Karpas-422 (cell line): ENCODE measurements around the gene ANKRD44. TPM values are rescaled to one million over a fixed set of nuclear protein-coding genes. Genes with fewer than 3 reads are reported as not detected.
A peak's percentile ranks its signal among the peaks of the same experiment; 100 is the strongest.

ENCODE experiments used
- DNase-seq: peaks from one replicate; pipeline ENCODE4 v3.0.0-alpha.2; 2015
- H2AFZ ChIP-seq: fragments of 200-600 bp; sonication (generic); 2 replicates; pipeline ENCODE4 v1.6.1; 2014; ENCODE audit warnings: antibody characterized with exemption, low read length, mixed read lengths
- H3K27ac ChIP-seq: fragments of 200-600 bp; sonication (generic); 2 replicates; pipeline ENCODE4 v1.5.1; 2014; ENCODE audit warnings: mild to moderate bottlenecking, low read length, moderate library complexity
- H3K27me3 ChIP-seq: fragments of 200-600 bp; sonication (generic); 2 replicates; pipeline ENCODE4 v1.6.1; 2014; ENCODE audit warnings: low read length, mixed read lengths
- H3K36me3 ChIP-seq: fragments of 200-600 bp; sonication (generic); 2 replicates; pipeline ENCODE4 v1.6.1; 2014; ENCODE audit warnings: low read length, mixed read lengths; ENCODE audit not compliant: insufficient read depth
- H3K4me1 ChIP-seq: fragments of 200-600 bp; sonication (generic); 2 replicates; pipeline ENCODE4 v1.6.1; 2014; ENCODE audit warnings: mild to moderate bottlenecking, low read length, mixed read lengths
- H3K4me2 ChIP-seq: fragments of 200-600 bp; sonication (generic); 2 replicates; pipeline ENCODE4 v1.6.1; 2014; ENCODE audit warnings: low read length, low read depth, mild to moderate bottlenecking; ENCODE audit not compliant: poor library complexity, severe bottlenecking
- H3K4me3 ChIP-seq: fragments of 200-600 bp; sonication (generic); 2 replicates; pipeline ENCODE4 v1.5.1; 2014; ENCODE audit warnings: mild to moderate bottlenecking, antibody characterized with exemption, low read length, mixed read lengths
- H3K79me2 ChIP-seq: fragments of 200-600 bp; sonication (generic); 2 replicates; pipeline ENCODE4 v1.6.1; 2014; ENCODE audit warnings: mild to moderate bottlenecking, low read length, mixed read lengths
- H3K9ac ChIP-seq: fragments of 200-600 bp; sonication (generic); 2 replicates; pipeline ENCODE4 v1.6.0; 2014; ENCODE audit warnings: low read length
- H3K9me2 ChIP-seq: fragments of 200-600 bp; sonication (generic), shearing (Covaris generic); replicated peaks from 2 replicates; pipeline ENCODE4 v1.6.0; 2014; ENCODE audit warnings: mild to moderate bottlenecking, low read length, moderate library complexity; ENCODE audit not compliant: insufficient read depth
- H3K9me3 ChIP-seq: fragments of 300-700, 200-600 bp; sonication (generic); 2 replicates; pipeline ENCODE4 v1.6.1; 2014; ENCODE audit warnings: low read length, mixed read lengths
- H4K20me1 ChIP-seq: fragments of 200-600 bp; sonication (generic); 2 replicates; pipeline ENCODE4 v1.6.1; 2014; ENCODE audit warnings: mild to moderate bottlenecking, antibody characterized with exemption, low read length, low read depth; ENCODE audit not compliant: insufficient read depth
- total RNA-seq: library from RNA; depleted of rRNA; stranded (reverse); fragments of >200 nt; shearing (Covaris generic); gene quantifications from 2 replicates; pipeline ENCODE4 v1.2.3, GENCODE V29; 2014; ENCODE audit warnings: low replicate concordance

The ANKRD44 gene
- total RNA-seq, 1 experiment from 2014 or later, result 120 TPM

DNA sequence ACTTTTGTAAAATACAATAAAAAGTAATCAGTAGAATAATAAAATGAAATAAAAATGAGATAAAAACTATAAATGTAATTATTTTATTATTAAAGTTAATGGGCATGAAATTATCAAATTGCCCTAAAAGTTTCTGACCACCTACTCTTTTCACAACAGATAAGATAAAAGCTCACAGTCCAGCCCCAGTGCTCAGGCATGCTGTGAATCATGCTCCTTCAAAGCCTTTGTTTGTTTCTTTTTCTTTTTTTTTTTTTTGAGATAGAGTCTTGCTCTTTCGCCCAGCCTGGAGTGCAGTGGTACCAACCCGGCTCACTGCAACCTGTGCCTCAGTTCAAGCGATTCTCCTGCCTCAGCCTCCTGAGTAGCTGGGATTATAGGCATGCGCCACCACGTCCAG lies 181.7 kb downstream of the ANKRD44 start:
- Histone ChIP-seq H3K9me3 (no peaks in the 10 kb centered on the region), H2AFZ (no peak overlapping the region), H3K27me3 (no peaks in the 10 kb centered on the region), H3K4me1 (peaks cover 60% of the 10 kb centered on the region), H3K4me2 (no peak overlapping the region), H3K9me2 (no peaks in the 10 kb centered on the region), H3K9ac (no peak overlapping the region), H4K20me1 (no peaks in the 10 kb centered on the region), H3K79me2 (peaks cover 38% of the 10 kb centered on the region), H3K27ac (peak overlapping the region; percentile 100), H3K4me3 (peak overlapping the region; percentile 60; the same call in 1 of the 2 replicates), H3K36me3 (peaks cover 5% of the 10 kb centered on the region; the same call in 1 of the 2 replicates)
- no peak for DNase-seq

DNA sequence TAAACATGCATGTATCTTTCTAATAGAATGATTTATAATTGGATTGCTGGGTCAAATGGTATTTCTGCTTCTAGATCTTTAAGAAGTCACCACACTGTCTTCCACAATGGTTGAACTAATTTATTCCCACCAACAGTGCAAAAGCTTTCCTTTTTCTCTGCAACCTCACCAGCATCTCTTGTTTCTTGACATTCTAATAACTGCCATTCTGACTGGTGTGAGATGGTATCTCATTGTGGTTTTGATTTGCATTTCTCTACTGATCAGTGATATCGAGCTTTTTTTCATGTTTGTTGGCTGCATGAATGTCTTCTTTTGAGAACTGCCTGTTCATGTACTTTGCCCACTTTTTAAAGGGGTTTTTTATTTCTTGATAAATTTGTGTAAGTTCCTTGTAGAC lies 182.5 kb downstream of the ANKRD44 start:
- peak overlapping the region; percentile 100 for H3K27ac ChIP-seq
- H3K9me2 ChIP-seq, result no peaks in the 10 kb centered on the region
- H3K79me2 ChIP-seq, result peaks cover 33% of the 10 kb centered on the region
- H3K9me3 ChIP-seq, result no peaks in the 10 kb centered on the region
- H3K4me2 ChIP-seq, result no peak overlapping the region
- peaks cover 54% of the 10 kb centered on the region for H3K4me1 ChIP-seq
- H3K4me3 ChIP-seq, result no peak overlapping the region
- peaks cover 7% of the 10 kb centered on the region; the same call in 1 of the 2 replicates for H3K36me3 ChIP-seq
- no peaks in the 10 kb centered on the region for H4K20me1 ChIP-seq
- no peak overlapping the region for H2AFZ ChIP-seq
- no peak overlapping the region for H3K9ac ChIP-seq
- no peaks in the 10 kb centered on the region for H3K27me3 ChIP-seq
- no peak for DNase-seq

DNA sequence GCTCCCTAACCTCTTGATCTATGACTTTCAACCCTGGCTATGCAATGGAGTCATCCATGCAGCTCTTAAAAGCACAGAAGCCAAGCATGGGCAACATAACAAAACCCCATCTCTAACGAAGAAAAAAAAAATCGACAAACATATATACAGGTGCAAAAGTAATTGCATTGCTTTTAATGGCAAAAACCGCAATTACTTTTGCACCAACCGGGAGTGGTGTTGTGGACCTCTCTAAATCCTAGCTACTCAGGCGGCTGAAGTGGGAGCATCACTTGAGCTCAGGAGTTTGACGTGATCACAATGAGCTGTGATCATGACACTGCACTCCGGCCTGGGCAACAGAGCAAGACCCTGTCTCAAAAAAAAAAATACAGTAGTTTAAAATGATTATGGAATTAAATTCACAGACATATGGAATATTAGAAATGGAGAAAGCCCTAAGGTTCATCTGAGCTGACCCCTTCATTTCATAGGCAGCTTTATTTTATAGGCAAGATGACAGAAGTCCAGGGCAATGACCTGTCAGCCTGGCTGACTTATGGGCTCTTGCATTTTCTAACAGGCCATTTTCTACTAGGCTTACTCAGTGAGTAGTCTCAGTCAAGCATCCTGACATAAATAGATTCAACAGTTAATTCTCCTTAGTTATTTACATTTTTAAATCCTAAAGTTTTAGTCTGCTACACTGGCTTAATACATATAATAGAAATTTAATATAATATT lies 183.8 kb downstream of the ANKRD44 start:
- Histone ChIP-seq H3K4me2 (no peak overlapping the region), H3K36me3 (peaks cover 7% of the 10 kb centered on the region; the same call in 1 of the 2 replicates), H2AFZ (no peak overlapping the region), H3K9me3 (no peaks in the 10 kb centered on the region), H3K27ac (peak overlapping the region; percentile 100), H3K9ac (no peak overlapping the region), H3K79me2 (peaks cover 26% of the 10 kb centered on the region), H3K4me3 (no peak overlapping the region), H3K27me3 (no peaks in the 10 kb centered on the region), H3K4me1 (peaks cover 41% of the 10 kb centered on the region), H3K9me2 (no peaks in the 10 kb centered on the region), H4K20me1 (no peaks in the 10 kb centered on the region)
- no peak for DNase-seq

DNA sequence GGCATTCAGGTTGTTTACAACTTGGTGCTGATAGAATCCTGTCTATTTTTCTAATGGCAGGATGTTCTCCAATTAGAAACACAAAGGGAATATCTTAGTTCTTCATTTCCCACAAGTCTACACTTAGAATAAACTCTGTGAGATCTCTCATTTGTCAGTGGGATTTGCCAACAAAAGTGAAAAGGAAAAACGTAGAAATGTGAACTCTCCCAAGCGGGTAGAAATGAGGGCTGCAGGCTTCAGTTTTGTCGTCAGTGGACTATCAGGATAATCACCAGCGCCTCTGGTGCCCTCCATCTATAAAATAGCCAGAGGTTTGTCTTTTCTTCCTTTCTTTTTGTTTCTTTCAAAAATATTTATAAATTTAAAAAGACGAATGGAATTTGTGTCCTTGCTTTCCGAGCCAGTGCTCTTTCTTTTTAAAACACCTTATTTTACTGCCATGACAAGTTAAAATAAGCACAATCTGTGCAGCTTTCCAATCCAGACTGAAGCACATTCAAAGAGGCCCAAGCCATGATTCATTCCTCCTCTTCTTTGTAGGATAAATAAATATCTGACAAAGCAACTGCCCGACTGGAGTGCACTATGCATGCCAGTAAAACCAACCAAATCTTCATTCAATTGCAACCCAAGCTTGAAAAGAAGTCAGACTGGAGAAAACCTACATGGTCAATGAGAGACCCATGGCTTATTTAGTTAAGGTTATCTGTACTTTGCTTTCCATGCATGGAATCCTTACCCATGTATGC lies 185.8 kb downstream of the ANKRD44 start:
- Histone ChIP-seq H3K4me1 (peaks cover 23% of the 10 kb centered on the region), H3K79me2 (peaks cover 30% of the 10 kb centered on the region), H3K9me3 (no peaks in the 10 kb centered on the region), H3K36me3 (peaks cover 17% of the 10 kb centered on the region), H3K4me2 (no peak overlapping the region), H3K27me3 (no peaks in the 10 kb centered on the region), H3K9me2 (no peaks in the 10 kb centered on the region), H3K9ac (no peak overlapping the region), H3K27ac (peak overlapping the region; percentile 61), H3K4me3 (no peak overlapping the region), H4K20me1 (no peaks in the 10 kb centered on the region), H2AFZ (no peak overlapping the region)
- no peak for DNase-seq

DNA sequence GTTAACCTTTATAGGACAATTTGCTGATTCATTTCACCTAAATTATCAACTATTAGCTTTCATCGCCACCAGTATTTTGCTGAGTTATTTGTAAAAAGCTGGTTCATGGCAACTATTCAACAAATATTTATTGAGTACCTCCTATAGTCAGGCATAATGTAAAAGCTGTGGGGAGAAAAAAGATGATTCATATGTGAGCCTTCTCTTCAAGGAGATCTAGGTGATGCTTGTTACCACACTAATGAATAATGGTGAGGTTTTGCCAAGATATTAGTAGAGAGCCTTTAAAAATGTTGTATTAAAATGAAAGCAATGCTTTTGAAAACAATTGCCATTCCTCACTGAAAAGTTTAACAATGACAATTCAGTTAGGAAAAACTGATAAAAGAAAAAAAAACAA lies 187.8 kb downstream of the ANKRD44 start:
- Histone ChIP-seq H3K9ac (no peak overlapping the region), H2AFZ (no peak overlapping the region), H3K36me3 (peaks cover 29% of the 10 kb centered on the region), H3K27ac (peak overlapping the region; percentile 28; the same call in 1 of the 2 replicates), H4K20me1 (no peaks in the 10 kb centered on the region), H3K4me1 (peaks cover 5% of the 10 kb centered on the region; the same call in 1 of the 2 replicates), H3K4me3 (no peak overlapping the region), H3K9me3 (no peaks in the 10 kb centered on the region), H3K9me2 (no peaks in the 10 kb centered on the region), H3K27me3 (no peaks in the 10 kb centered on the region), H3K79me2 (peaks cover 17% of the 10 kb centered on the region), H3K4me2 (no peak overlapping the region)
- no peak for DNase-seq

DNA sequence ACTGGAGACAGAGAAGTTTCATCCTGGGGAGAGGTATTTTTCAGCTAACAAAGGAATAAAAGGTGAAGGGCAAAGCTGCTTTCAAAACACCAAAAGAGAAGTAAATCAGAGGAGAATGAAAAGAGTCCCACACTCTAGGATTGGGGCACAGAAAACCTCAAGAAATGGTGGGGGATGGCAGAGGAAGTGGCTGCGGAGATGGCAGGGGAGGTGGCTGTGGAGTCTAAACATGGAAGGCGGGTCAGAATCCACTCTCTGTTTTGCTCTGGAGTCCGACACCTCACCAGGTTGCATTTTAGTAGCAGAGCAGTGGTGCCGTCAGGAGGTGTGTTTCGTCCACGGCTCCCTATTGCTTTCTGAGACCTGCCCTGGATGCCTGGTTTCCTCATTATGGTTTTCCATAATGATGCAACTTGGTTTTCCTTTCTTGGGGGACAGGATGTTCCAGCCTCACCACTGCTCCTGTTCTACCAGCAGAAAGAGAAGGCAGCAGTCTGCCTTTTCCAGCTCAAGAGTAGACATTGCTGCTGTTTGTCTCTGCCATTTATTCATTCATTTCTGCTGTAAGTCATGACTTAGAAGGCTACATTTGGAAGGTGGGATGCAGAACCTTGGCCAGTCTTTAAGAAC lies 188.7 kb downstream of the ANKRD44 start:
- Histone ChIP-seq H3K79me2 (peaks cover 14% of the 10 kb centered on the region), H3K27ac (0 out of 2 replicates have a peak overlapping the region, but pooled peaks have one; percentile 28), H3K36me3 (peaks cover 29% of the 10 kb centered on the region), H3K9me2 (no peaks in the 10 kb centered on the region), H3K9ac (no peak overlapping the region), H4K20me1 (no peaks in the 10 kb centered on the region), H3K4me1 (peaks cover under 1% of the 10 kb centered on the region; the same call in 1 of the 2 replicates), H3K4me2 (no peak overlapping the region), H3K4me3 (no peak overlapping the region), H2AFZ (no peak overlapping the region), H3K9me3 (no peaks in the 10 kb centered on the region), H3K27me3 (no peaks in the 10 kb centered on the region)
- no peak for DNase-seq

DNA sequence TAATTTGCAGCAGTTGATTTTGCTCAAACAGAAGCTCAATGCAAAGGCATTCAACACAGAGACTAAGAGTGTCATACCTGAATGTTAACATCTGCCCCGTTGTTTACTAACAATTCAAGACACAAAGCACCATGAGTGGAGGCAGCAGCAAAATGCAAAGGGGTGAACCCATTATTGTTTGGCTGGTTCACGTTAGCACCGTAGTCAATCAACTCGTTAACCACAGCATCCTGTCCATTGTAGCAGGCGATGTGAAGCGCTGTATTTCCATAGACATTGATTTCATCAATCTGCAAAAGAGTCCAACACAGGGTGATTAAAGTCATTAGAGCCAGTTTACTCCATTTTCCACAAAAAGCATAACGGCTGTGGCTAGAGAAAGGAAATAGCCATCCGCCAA lies 189.3 kb downstream of the ANKRD44 start:
- peaks cover 6% of the 10 kb centered on the region for H3K4me1 ChIP-seq
- H2AFZ ChIP-seq, result no peak overlapping the region
- no peaks in the 10 kb centered on the region for H4K20me1 ChIP-seq
- H3K36me3 ChIP-seq, result peaks cover 29% of the 10 kb centered on the region
- no peaks in the 10 kb centered on the region for H3K27me3 ChIP-seq
- peaks cover 11% of the 10 kb centered on the region for H3K79me2 ChIP-seq
- no peak for DNase-seq
- no peak overlapping the region for H3K4me2 ChIP-seq
- no peaks in the 10 kb centered on the region for H3K9me2 ChIP-seq
- no peak overlapping the region for H3K4me3 ChIP-seq
- no peaks in the 10 kb centered on the region for H3K9me3 ChIP-seq
- H3K27ac ChIP-seq, result no peak overlapping the region
- no peak overlapping the region for H3K9ac ChIP-seq

DNA sequence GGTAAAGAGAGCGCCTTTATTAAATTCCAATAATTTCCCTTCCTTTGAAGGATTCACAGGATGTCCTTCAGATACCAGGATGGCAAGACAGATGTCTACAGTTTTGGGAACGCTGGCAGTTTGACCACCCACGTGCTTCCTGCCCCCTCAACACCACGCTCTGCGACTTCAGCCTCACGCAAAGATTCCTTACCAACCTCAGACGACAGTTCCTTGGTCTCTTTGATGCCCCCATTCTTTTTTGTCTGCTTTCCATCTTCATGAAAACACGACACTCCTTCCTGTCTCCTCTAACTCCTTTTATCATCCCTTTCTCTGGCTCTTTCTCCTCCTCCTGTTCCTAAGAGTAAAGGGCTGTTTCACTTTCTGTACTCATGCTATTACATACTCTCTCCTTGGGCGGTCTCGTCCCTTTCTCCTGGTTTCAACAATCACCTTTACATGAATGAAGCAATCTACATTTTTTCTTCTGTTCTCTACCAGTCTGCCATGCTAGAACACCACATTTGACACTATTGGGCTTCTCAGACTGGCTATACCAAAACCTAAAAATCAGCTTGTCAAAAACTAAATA lies 194.2 kb downstream of the ANKRD44 start:
- Histone ChIP-seq H3K36me3 (peaks cover 23% of the 10 kb centered on the region), H3K4me2 (no peak overlapping the region), H3K9me3 (no peaks in the 10 kb centered on the region), H3K9me2 (no peaks in the 10 kb centered on the region), H3K4me3 (no peak overlapping the region), H3K4me1 (peaks cover 41% of the 10 kb centered on the region), H3K27ac (peak overlapping the region; percentile 85), H3K27me3 (no peaks in the 10 kb centered on the region), H2AFZ (no peak overlapping the region), H3K9ac (no peak overlapping the region), H4K20me1 (no peaks in the 10 kb centered on the region), H3K79me2 (peaks cover 15% of the 10 kb centered on the region)
- DNase-seq, result no peak
